Measurements from ENCODE around the gene ELF2. TPM values are rescaled to one million over a fixed set of nuclear protein-coding genes. Genes with fewer than 3 reads are reported as not detected.

Gene ELF2
- total and polyA plus RNA-seq, 2 of the 8 experiments (the other 6 are each of a cell fraction or from before 2014, with no cell fraction given), result 21.1 to 44.3 TPM

DNA sequence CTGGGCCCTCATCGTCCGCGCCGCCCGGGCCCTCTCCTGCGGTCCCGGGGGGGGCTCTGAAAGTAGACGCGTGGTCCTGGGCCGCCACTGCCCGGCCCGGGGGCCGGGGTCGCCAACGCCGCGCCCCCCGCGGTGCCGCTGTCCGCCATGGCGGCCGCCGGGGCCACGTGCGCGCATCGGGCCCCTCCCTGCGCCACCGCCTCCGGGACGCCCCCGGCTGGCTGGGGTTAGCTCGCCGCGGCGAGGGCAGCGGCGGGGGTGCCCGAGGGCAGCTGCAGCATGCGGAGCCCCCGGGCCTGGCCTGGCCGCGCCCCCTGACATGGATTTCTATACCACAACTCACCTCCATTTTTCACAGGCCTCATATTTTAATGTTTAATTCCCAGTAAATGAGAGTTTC lies 61.8 kb downstream of the ELF2 start (continued):
- TF ChIP-seq, protein P1, sequence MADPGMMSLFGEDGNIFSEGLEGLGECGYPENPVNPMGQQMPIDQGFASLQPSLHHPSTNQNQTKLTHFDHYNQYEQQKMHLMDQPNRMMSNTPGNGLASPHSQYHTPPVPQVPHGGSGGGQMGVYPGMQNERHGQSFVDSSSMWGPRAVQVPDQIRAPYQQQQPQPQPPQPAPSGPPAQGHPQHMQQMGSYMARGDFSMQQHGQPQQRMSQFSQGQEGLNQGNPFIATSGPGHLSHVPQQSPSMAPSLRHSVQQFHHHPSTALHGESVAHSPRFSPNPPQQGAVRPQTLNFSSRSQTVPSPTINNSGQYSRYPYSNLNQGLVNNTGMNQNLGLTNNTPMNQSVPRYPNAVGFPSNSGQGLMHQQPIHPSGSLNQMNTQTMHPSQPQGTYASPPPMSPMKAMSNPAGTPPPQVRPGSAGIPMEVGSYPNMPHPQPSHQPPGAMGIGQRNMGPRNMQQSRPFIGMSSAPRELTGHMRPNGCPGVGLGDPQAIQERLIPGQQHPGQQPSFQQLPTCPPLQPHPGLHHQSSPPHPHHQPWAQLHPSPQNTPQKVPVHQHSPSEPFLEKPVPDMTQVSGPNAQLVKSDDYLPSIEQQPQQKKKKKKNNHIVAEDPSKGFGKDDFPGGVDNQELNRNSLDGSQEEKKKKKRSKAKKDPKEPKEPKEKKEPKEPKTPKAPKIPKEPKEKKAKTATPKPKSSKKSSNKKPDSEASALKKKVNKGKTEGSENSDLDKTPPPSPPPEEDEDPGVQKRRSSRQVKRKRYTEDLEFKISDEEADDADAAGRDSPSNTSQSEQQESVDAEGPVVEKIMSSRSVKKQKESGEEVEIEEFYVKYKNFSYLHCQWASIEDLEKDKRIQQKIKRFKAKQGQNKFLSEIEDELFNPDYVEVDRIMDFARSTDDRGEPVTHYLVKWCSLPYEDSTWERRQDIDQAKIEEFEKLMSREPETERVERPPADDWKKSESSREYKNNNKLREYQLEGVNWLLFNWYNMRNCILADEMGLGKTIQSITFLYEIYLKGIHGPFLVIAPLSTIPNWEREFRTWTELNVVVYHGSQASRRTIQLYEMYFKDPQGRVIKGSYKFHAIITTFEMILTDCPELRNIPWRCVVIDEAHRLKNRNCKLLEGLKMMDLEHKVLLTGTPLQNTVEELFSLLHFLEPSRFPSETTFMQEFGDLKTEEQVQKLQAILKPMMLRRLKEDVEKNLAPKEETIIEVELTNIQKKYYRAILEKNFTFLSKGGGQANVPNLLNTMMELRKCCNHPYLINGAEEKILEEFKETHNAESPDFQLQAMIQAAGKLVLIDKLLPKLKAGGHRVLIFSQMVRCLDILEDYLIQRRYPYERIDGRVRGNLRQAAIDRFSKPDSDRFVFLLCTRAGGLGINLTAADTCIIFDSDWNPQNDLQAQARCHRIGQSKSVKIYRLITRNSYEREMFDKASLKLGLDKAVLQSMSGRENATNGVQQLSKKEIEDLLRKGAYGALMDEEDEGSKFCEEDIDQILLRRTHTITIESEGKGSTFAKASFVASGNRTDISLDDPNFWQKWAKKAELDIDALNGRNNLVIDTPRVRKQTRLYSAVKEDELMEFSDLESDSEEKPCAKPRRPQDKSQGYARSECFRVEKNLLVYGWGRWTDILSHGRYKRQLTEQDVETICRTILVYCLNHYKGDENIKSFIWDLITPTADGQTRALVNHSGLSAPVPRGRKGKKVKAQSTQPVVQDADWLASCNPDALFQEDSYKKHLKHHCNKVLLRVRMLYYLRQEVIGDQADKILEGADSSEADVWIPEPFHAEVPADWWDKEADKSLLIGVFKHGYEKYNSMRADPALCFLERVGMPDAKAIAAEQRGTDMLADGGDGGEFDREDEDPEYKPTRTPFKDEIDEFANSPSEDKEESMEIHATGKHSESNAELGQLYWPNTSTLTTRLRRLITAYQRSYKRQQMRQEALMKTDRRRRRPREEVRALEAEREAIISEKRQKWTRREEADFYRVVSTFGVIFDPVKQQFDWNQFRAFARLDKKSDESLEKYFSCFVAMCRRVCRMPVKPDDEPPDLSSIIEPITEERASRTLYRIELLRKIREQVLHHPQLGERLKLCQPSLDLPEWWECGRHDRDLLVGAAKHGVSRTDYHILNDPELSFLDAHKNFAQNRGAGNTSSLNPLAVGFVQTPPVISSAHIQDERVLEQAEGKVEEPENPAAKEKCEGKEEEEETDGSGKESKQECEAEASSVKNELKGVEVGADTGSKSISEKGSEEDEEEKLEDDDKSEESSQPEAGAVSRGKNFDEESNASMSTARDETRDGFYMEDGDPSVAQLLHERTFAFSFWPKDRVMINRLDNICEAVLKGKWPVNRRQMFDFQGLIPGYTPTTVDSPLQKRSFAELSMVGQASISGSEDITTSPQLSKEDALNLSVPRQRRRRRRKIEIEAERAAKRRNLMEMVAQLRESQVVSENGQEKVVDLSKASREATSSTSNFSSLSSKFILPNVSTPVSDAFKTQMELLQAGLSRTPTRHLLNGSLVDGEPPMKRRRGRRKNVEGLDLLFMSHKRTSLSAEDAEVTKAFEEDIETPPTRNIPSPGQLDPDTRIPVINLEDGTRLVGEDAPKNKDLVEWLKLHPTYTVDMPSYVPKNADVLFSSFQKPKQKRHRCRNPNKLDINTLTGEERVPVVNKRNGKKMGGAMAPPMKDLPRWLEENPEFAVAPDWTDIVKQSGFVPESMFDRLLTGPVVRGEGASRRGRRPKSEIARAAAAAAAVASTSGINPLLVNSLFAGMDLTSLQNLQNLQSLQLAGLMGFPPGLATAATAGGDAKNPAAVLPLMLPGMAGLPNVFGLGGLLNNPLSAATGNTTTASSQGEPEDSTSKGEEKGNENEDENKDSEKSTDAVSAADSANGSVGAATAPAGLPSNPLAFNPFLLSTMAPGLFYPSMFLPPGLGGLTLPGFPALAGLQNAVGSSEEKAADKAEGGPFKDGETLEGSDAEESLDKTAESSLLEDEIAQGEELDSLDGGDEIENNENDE (IDR thresholded peaks at IDR 0.05; ENCODE audit: insufficient replicate concordance, low read length), result no peak
- no peak for TF ChIP-seq ATF2 (IDR thresholded peaks at IDR 0.05; ENCODE audit: low read length)
- no peak for TF ChIP-seq CREB1 (IDR thresholded peaks at IDR 0.05)
- no peak for TF ChIP-seq BCL11A (IDR thresholded peaks at IDR 0.05; ENCODE audit: low read depth in 2 of 2, low read length in 2 of 2)
- no peak for TF ChIP-seq CBX8 (IDR thresholded peaks at IDR 0.05; ENCODE audit: borderline replicate concordance, low read depth, low read length)
- no peak for TF ChIP-seq PHF8 (conservative IDR thresholded peaks at IDR 0.05; ENCODE audit: low read depth, low read length)
- TF ChIP-seq EP300 (IDR thresholded peaks at IDR 0.05; ENCODE audit: borderline replicate concordance in 1 of 2, low read depth in 2 of 2, low read length in 2 of 2), result no peak
- TF ChIP-seq RFX5 (IDR thresholded peaks at IDR 0.05; ENCODE audit: borderline replicate concordance, low read depth, low read length), result no peak
